ENCODE data around the gene UPP2. TPM values are rescaled to one million over a fixed set of nuclear protein-coding genes. Genes with fewer than 3 reads are reported as not detected.

The UPP2 gene
- total RNA-seq, 1 experiment from 2014 or later, result not detected

GRCh38 chr2:158079672-158080071, 22.0 kb upstream of the UPP2 start:
- Histone ChIP-seq H3K79me2 (ENCODE audit: low read length) (no peaks in the 10 kb centered on the region), H3F3A (ENCODE audit: low read length, unreplicated experiment) (no peaks in the 10 kb centered on the region), H4K20me1 (ENCODE audit: low read length) (no peaks in the 10 kb centered on the region), H2AFZ (ENCODE audit: low read length) (no peak overlapping the region), H3K9ac (ENCODE audit: low read length) (no peak overlapping the region), H3K9me3 (ENCODE audit: low read length) (0 out of 2 replicates have a peak, but pooled peaks cover 8% of the 10 kb centered on the region), H3K4me2 (ENCODE audit: low read length) (peak overlapping the region; percentile 26), H3K9me2 (replicated peaks; ENCODE audit: low read length) (no peaks in the 10 kb centered on the region), H3K4me3 (ENCODE audit: low read length) (no peak overlapping the region), H3K27ac (ENCODE audit: low read length) (no peak overlapping the region), H3K27me3 (ENCODE audit: low read length) (no peaks in the 10 kb centered on the region), H3K36me3 (ENCODE audit: low read depth, low read length) (no peaks in the 10 kb centered on the region), H3K4me1 (ENCODE audit: insufficient read depth, low read length) (peaks cover 7% of the 10 kb centered on the region)
- no peak for TF ChIP-seq EZH2phosphoT487 (IDR thresholded peaks at IDR 0.05; ENCODE audit: borderline replicate concordance, low read length)
- ATAC-seq (peak; percentile 91), DNase-seq (peak; percentile 82)
- no TSS peak for BruUV-seq (replicated peaks)
- intact Hi-C loops (cut with micrococcal nuclease), result no loop called here
- CTCF ChIA-PET, result no interaction called here
- POLR2A ChIA-PET (ENCODE audit: unreplicated experiment), result no interaction called here

- POLR2A ChIA-PET (ENCODE audit: unreplicated experiment), result no interaction called here
- no peaks in the 10 kb centered on the region for H3K9me2 ChIP-seq (replicated peaks; ENCODE audit: low read length)
- ATAC-seq, result no peak
Observed at GRCh38 chr2:158088093-158088492, 13.6 kb upstream of the UPP2 start.

GRCh38 chr2:158089322-158089721, 12.4 kb upstream of the UPP2 start:
- Histone ChIP-seq H3K27ac (ENCODE audit: low read length) (no peak overlapping the region), H3K9ac (ENCODE audit: low read length) (no peak overlapping the region), H3K4me3 (ENCODE audit: low read length) (no peak overlapping the region), H3F3A (ENCODE audit: low read length, unreplicated experiment) (no peaks in the 10 kb centered on the region), H3K4me2 (ENCODE audit: low read length) (no peak overlapping the region), H3K79me2 (ENCODE audit: low read length) (no peaks in the 10 kb centered on the region), H2AFZ (ENCODE audit: low read length) (no peak overlapping the region), H3K9me2 (replicated peaks; ENCODE audit: low read length) (no peaks in the 10 kb centered on the region), H3K27me3 (ENCODE audit: low read length) (no peaks in the 10 kb centered on the region), H3K9me3 (ENCODE audit: low read length) (peaks cover 6% of the 10 kb centered on the region), H3K36me3 (ENCODE audit: low read depth, low read length) (no peaks in the 10 kb centered on the region), H4K20me1 (ENCODE audit: low read length) (no peaks in the 10 kb centered on the region), H3K4me1 (ENCODE audit: insufficient read depth, low read length) (no peaks in the 10 kb centered on the region)
- DNase-seq (no peak), ATAC-seq (no peak)
- intact Hi-C loops (cut with micrococcal nuclease), result no loop called here
- ChIA-PET CTCF (no interaction called here), POLR2A (ENCODE audit: unreplicated experiment) (no interaction called here)
- BruUV-seq (replicated peaks), result no TSS peak
- no peak for TF ChIP-seq CTCF (conservative IDR thresholded peaks at IDR 0.05; ENCODE audit: low read depth, low read length)
- TF ChIP-seq EZH2phosphoT487 (IDR thresholded peaks at IDR 0.05; ENCODE audit: borderline replicate concordance, low read length), result no peak
- TF ChIP-seq EZH2 (IDR thresholded peaks at IDR 0.05; ENCODE audit: low read length, unreplicated experiment), result no peak

More at GRCh38 chr2:158088093-158088492, 13.6 kb upstream of the UPP2 start:
- Histone ChIP-seq H3K9me3 (ENCODE audit: low read length) (peaks cover 6% of the 10 kb centered on the region), H3K79me2 (ENCODE audit: low read length) (no peaks in the 10 kb centered on the region), H3K9ac (ENCODE audit: low read length) (no peak overlapping the region), H3K27me3 (ENCODE audit: low read length) (no peaks in the 10 kb centered on the region), H3K4me2 (ENCODE audit: low read length) (no peak overlapping the region), H3K4me1 (ENCODE audit: insufficient read depth, low read length) (no peaks in the 10 kb centered on the region), H3K36me3 (ENCODE audit: low read depth, low read length) (no peaks in the 10 kb centered on the region), H3K27ac (ENCODE audit: low read length) (no peak overlapping the region), H4K20me1 (ENCODE audit: low read length) (no peaks in the 10 kb centered on the region), H3F3A (ENCODE audit: low read length, unreplicated experiment) (no peaks in the 10 kb centered on the region), H2AFZ (ENCODE audit: low read length) (no peak overlapping the region), H3K4me3 (ENCODE audit: low read length) (no peak overlapping the region)
- no peak for DNase-seq
- intact Hi-C loops (cut with micrococcal nuclease), result no loop called here
- BruUV-seq (replicated peaks), result no TSS peak
- CTCF ChIA-PET, result no interaction called here
- no peak for TF ChIP-seq EZH2 (IDR thresholded peaks at IDR 0.05; ENCODE audit: low read length, unreplicated experiment)
- TF ChIP-seq CTCF (conservative IDR thresholded peaks at IDR 0.05; ENCODE audit: low read depth, low read length), result no peak
- TF ChIP-seq EZH2phosphoT487 (IDR thresholded peaks at IDR 0.05; ENCODE audit: borderline replicate concordance, low read length), result no peak

All from PC-3 (cell line).